CD4-positive, alpha-beta T cell (primary cell): ENCODE data around the gene BCO2. TPM values are rescaled to one million over a fixed set of nuclear protein-coding genes. Genes with fewer than 3 reads are reported as not detected.

Experiments used
- ATAC-seq: fragments of 200-7000 bp; cut with Tn5 transposase; one replicate; pipeline ENCODE4 v1.10.0; 2022; ENCODE audit warnings: mild to moderate bottlenecking; ENCODE audit not compliant: poor library complexity
- CTCF ChIA-PET: fragments of 350-600 bp; sonication (Branson Sonifier 250); formaldehyde crosslinking; loops from one replicate; lab custom pipeline; 2021; ENCODE audit warnings: antibody characterized with exemption, inconsistent platforms; lab: Charles Lee
- POLR2A ChIA-PET: fragments of 350-600 bp; sonication (Branson Sonifier 250); formaldehyde crosslinking; loops from one replicate; lab custom pipeline; 2021; ENCODE audit warnings: antibody characterized with exemption, inconsistent platforms; lab: Charles Lee
- DNase-seq, 14 experiments: peaks; one replicate each; pipeline ENCODE4 v3.0.0-alpha.2; 2013 to 2020; ENCODE audit warnings: mixed read lengths in 2 of 14
- H3K27ac ChIP-seq, 2 donors: one replicate each; pipeline versions ENCODE4 v1.5.1 to v1.7.0; 2013; ENCODE audit warnings: low read length in 2 of 2, low read depth in 1 of 2, mild to moderate bottlenecking in 1 of 2
- H3K27me3 ChIP-seq, 2 experiments: 1 replicate in 1 of 2; 2 replicates in 1 of 2; pipeline versions ENCODE4 v1.6.1 to v1.7.0; 2013; ENCODE audit warnings: low read length in 2 of 2, control low read depth in 1 of 2, mild to moderate bottlenecking in 1 of 2, moderate library complexity in 1 of 2; ENCODE audit not compliant: insufficient read depth in 2 of 2, control insufficient read depth in 1 of 2
- H3K36me3 ChIP-seq: one replicate; pipeline ENCODE4 v1.6.1; 2013; ENCODE audit warnings: low read length, control low read depth; ENCODE audit not compliant: insufficient read depth
- H3K4me1 ChIP-seq: one replicate; pipeline ENCODE4 v1.6.1; 2013; ENCODE audit warnings: low read length, control low read depth; ENCODE audit not compliant: insufficient read depth
- H3K4me3 ChIP-seq: one replicate; pipeline ENCODE4 v1.5.1; 2013; ENCODE audit warnings: mild to moderate bottlenecking, low read length, moderate library complexity
- H3K9me3 ChIP-seq, 2 experiments: 1 replicate in 1 of 2; 2 replicates in 1 of 2; pipeline versions ENCODE4 v1.6.1 to v1.7.0; 2013; ENCODE audit warnings: low read length in 2 of 2, mild to moderate bottlenecking in 2 of 2, control low read depth in 1 of 2, moderate library complexity in 1 of 2; ENCODE audit not compliant: control insufficient read depth in 1 of 2, insufficient read depth in 1 of 2
- H3K27ac Mint-ChIP-seq: one replicate; pipeline ENCODE4 v1.8.0; 2020; ENCODE audit warnings: mixed read lengths
- H3K27me3 Mint-ChIP-seq: one replicate; pipeline ENCODE4 v1.8.0; 2021; ENCODE audit warnings: mixed read lengths
- H3K36me3 Mint-ChIP-seq: one replicate; pipeline ENCODE4 v1.8.0; 2021; ENCODE audit warnings: low read depth, mixed read lengths
- H3K4me1 Mint-ChIP-seq: one replicate; pipeline ENCODE4 v1.8.0; 2021; ENCODE audit warnings: low read depth, mixed read lengths
- H3K4me3 Mint-ChIP-seq: one replicate; pipeline ENCODE4 v1.8.0; 2020; ENCODE audit warnings: mild to moderate bottlenecking, mixed read lengths
- H3K9me3 Mint-ChIP-seq: one replicate; pipeline ENCODE4 v1.8.0; 2020; ENCODE audit warnings: mixed read lengths
- CTCF ChIP-seq: fragments of 200-600 bp; IDR thresholded peaks from one replicate; pipeline ENCODE4 v1.8.0; 2022; ENCODE audit warnings: antibody characterized with exemption, mild to moderate bottlenecking
- intact Hi-C, 2 experiments: fragments of 100-400 bp; cut with DNase I in 1 of 2; cut with micrococcal nuclease in 1 of 2; formaldehyde crosslinking; loops; one replicate each; pipeline versions ENCODE4 v1.15.1 to v1.9.0; 2023 to 2025; cut with DNase I, micrococcal nuclease
- total RNA-seq, 174 experiments: library from RNA in 2 of 174; stranded (reverse) in 2 of 174; gene quantifications; one replicate each; pipeline ENCODE4 v1.2.3 and lab custom pipeline; 2021 to 2026

The BCO2 gene
- total RNA-seq, 2 experiments from 2014 or later, result 1.1 to 1.5 TPM

- POLR2A ChIA-PET, result no interaction called here
- H3K27ac Mint-ChIP-seq, result no peak within 1 kb of the TSS
Observed at GRCh38 chr11:112167145-112167544, 8.2 kb upstream of the BCO2 start, which contains the start of gene TEX12. TEX12 (plus strand) TSS chr11:112167372; CDS start chr11:112169269, 1,897 bp downstream.

GRCh38 chr11:112172362-112172994, 2.8 kb upstream of the BCO2 start:
- ChIA-PET POLR2A (no interaction called here), CTCF (interaction anchor here (0.6 kb wide), 1 partner anchor 19 kb away, joined by 3 read pairs; no protein-coding TSS in a partner anchor)
- no peak for ATAC-seq
- Histone ChIP-seq H3K27ac (no peak overlapping the region), H3K27me3 (peaks cover 0 to 3% of the 10 kb centered on the region in 2 experiments), H3K4me1 (peaks cover 3% of the 10 kb centered on the region), H3K9me3 (no peaks in the 10 kb centered on the region), H3K4me3 (no peak overlapping the region), H3K36me3 (no peaks in the 10 kb centered on the region)
- Mint-ChIP-seq H3K27ac (no peak overlapping the region), H3K27me3 (peaks cover 11% of the 10 kb centered on the region), H3K4me1 (peaks cover 13% of the 10 kb centered on the region), H3K36me3 (no peaks in the 10 kb centered on the region), H3K9me3 (no peaks in the 10 kb centered on the region), H3K4me3 (no peak overlapping the region)
- intact Hi-C loops, result no loop called here
- DNase-seq, result no peak
- TF ChIP-seq CTCF, result no peak

More at GRCh38 chr11:112167145-112167544, 8.2 kb upstream of the BCO2 start, which contains the start of gene TEX12:
- H3K4me3 Mint-ChIP-seq, result no peak within 1 kb of the TSS
- CTCF ChIA-PET, result no interaction called here
- H3K27me3 Mint-ChIP-seq, result peaks cover 19% of the 10 kb centered on the region
- no peaks in the 10 kb centered on the region for H3K4me1 Mint-ChIP-seq
- no peak within 1 kb of the TSS for H3K4me3 ChIP-seq
- DNase-seq (no peak), ATAC-seq (no peak)
- no peaks in the 10 kb centered on the region for H3K4me1 ChIP-seq
- no peaks in the 10 kb centered on the region for H3K9me3 Mint-ChIP-seq
- no peaks in the 10 kb centered on the region for H3K36me3 ChIP-seq
- H3K27me3 ChIP-seq, result no peaks in the 10 kb centered on the region
- no peaks in the 10 kb centered on the region for H3K9me3 ChIP-seq
- TF ChIP-seq CTCF, result no peak
- H3K27ac ChIP-seq, result no peak within 1 kb of the TSS
- no peaks in the 10 kb centered on the region for H3K36me3 Mint-ChIP-seq
- intact Hi-C loops, result no loop called here

GRCh38 chr11:112173152-112173551, 2.2 kb upstream of the BCO2 start:
- TF ChIP-seq CTCF, result no peak
- Histone ChIP-seq H3K36me3 (no peaks in the 10 kb centered on the region), H3K4me1 (peaks cover 3% of the 10 kb centered on the region), H3K4me3 (no peak overlapping the region), H3K27me3 (peaks cover 0 to 3% of the 10 kb centered on the region in 2 experiments), H3K27ac (no peak overlapping the region), H3K9me3 (no peaks in the 10 kb centered on the region)
- CTCF ChIA-PET, result no interaction called here
- H3K36me3 Mint-ChIP-seq, result no peaks in the 10 kb centered on the region
- no peaks in the 10 kb centered on the region for H3K9me3 Mint-ChIP-seq
- peaks cover 13% of the 10 kb centered on the region for H3K4me1 Mint-ChIP-seq
- H3K4me3 Mint-ChIP-seq, result no peak overlapping the region
- no peak overlapping the region for H3K27ac Mint-ChIP-seq
- peaks cover 8% of the 10 kb centered on the region for H3K27me3 Mint-ChIP-seq
- ATAC-seq (no peak), DNase-seq (no peak)
- POLR2A ChIA-PET, result no interaction called here
- intact Hi-C loops, result no loop called here
